HFFc6 (cell line): ENCODE data around the gene SEMA4D. TPM values are rescaled to one million over a fixed set of nuclear protein-coding genes. Genes with fewer than 3 reads are reported as not detected.
A peak's percentile ranks its signal among the peaks of the same experiment; 100 is the strongest.

Experiments used
- DNase-seq: peaks from one replicate; pipeline ENCODE4 v3.0.0-alpha.2; 2018
- H3K27ac Mint-ChIP-seq: 2 replicates; pipeline ENCODE4 v1.8.0; 2020; ENCODE audit warnings: mild to moderate bottlenecking, mixed read lengths
- H3K27me3 Mint-ChIP-seq: 2 replicates; pipeline ENCODE4 v1.8.0; 2021; ENCODE audit warnings: mild to moderate bottlenecking, moderate library complexity, mixed read lengths; ENCODE audit not compliant: insufficient read depth
- H3K36me3 Mint-ChIP-seq: 2 replicates; pipeline ENCODE4 v1.8.0; 2021; ENCODE audit warnings: low read depth, mixed read lengths
- H3K4me1 Mint-ChIP-seq: 2 replicates; pipeline ENCODE4 v1.8.0; 2020; ENCODE audit warnings: low read depth, mixed read lengths
- H3K4me3 Mint-ChIP-seq: 2 replicates; pipeline ENCODE4 v1.8.0; 2020; ENCODE audit warnings: mild to moderate bottlenecking, moderate library complexity, mixed read lengths
- H3K9me3 Mint-ChIP-seq: 2 replicates; pipeline ENCODE4 v1.8.0; 2020; ENCODE audit warnings: mild to moderate bottlenecking, mixed read lengths
- total RNA-seq, 6 experiments: library from RNA; stranded (reverse); fragmentation: NEBNext Ultra II Directional; extraction: Animal tissue kit (Norgen Biotek cat#: 25700); gene quantifications; 2 replicates in 1 of 6; 3 replicates in 5 of 6; pipeline ENCODE4 v1.2.3, GENCODE V29; 2021
- TF ChIP-seq, protein P1 (sequence below): fragments of 200-600 bp; sonication (generic); IDR thresholded peaks from 2 replicates; pipeline ENCODE4 v1.5.0; 2021; ENCODE audit warnings: antibody characterized with exemption, mild to moderate bottlenecking

Gene SEMA4D
- total RNA-seq, 6 experiments from 2014 or later: not detected

DNA sequence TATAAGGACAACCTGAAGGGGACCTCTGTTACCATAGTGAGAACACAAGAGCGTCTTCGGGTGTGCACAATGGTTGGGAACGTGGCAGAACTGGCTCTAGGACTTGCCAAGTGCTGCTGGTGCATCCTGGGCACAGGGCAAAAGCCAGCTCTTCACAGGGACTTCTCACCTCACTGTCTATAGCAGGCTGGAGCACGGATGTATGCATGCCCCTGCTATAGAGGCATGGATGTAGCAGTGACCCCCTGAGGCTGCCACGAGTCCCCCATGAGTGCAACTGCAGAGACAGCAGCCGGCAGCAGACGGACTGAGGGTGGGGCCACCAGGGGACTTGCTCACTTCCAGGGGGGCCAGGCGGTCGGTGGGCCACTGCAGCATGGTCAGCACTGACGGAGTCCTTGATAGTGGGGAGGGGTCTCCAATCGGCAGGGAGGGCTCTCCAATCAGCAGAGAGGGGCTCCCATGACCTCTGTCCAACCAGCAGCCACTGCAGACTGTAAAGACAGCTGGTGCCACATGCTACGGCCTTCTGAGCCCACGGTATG lies 64.9 kb downstream of the SEMA4D start:
- H3K9me3 Mint-ChIP-seq: no peaks in the 10 kb centered on the region; the same call in 1 of the 2 replicates
- H3K27me3 Mint-ChIP-seq: peaks cover 11% of the 10 kb centered on the region; the same call in 1 of the 2 replicates
- no peak for DNase-seq
- no peak overlapping the region for H3K27ac Mint-ChIP-seq
- H3K4me1 Mint-ChIP-seq: no peaks in the 10 kb centered on the region
- no peak overlapping the region for H3K4me3 Mint-ChIP-seq
- no peaks in the 10 kb centered on the region for H3K36me3 Mint-ChIP-seq
- TF ChIP-seq, protein P1, sequence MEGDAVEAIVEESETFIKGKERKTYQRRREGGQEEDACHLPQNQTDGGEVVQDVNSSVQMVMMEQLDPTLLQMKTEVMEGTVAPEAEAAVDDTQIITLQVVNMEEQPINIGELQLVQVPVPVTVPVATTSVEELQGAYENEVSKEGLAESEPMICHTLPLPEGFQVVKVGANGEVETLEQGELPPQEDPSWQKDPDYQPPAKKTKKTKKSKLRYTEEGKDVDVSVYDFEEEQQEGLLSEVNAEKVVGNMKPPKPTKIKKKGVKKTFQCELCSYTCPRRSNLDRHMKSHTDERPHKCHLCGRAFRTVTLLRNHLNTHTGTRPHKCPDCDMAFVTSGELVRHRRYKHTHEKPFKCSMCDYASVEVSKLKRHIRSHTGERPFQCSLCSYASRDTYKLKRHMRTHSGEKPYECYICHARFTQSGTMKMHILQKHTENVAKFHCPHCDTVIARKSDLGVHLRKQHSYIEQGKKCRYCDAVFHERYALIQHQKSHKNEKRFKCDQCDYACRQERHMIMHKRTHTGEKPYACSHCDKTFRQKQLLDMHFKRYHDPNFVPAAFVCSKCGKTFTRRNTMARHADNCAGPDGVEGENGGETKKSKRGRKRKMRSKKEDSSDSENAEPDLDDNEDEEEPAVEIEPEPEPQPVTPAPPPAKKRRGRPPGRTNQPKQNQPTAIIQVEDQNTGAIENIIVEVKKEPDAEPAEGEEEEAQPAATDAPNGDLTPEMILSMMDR: no peak

DNA sequence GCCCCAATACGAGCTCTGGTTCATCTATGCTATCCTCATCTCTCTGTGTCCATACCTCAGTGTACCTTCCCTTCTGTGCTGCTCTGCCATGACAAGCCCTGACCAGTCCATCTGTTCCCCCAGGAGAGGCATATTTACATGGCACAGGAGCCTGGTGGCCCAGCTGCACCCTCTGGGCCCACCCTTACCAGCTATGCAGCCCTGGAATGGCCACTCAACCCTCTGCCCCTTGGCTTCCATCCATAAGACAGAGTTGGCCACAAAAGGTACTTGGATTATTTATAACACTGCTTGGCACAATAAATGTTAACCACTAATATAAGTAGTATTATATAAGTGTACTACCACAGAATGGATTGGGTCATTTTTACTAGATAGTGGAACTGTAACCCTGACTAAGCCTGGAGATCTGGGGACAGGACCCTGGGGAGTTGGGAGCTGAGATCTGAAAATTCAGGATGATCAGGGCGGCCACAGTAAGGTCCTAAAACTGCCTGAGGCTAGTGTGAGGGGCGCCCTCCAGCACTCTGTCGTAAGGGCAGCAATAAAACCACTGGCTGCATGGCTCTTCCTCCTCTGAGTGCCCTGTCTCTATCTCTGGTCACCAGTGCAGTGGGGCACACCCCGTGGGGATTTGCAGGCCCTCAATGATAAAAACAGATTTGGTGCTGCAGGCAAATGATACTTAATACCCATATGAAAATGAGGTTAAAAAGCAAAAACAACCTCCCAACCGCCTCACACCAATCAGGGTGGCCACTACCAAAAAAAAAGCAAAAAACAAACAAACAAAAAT lies 65.8 kb downstream of the SEMA4D start:
- no peak overlapping the region for H3K27ac Mint-ChIP-seq
- peaks cover 8% of the 10 kb centered on the region for H3K27me3 Mint-ChIP-seq
- TF ChIP-seq, protein P1: no peak
- H3K36me3 Mint-ChIP-seq: no peaks in the 10 kb centered on the region
- DNase-seq: no peak
- H3K4me1 Mint-ChIP-seq: no peaks in the 10 kb centered on the region
- H3K4me3 Mint-ChIP-seq: no peak overlapping the region
- H3K9me3 Mint-ChIP-seq: no peaks in the 10 kb centered on the region

DNA sequence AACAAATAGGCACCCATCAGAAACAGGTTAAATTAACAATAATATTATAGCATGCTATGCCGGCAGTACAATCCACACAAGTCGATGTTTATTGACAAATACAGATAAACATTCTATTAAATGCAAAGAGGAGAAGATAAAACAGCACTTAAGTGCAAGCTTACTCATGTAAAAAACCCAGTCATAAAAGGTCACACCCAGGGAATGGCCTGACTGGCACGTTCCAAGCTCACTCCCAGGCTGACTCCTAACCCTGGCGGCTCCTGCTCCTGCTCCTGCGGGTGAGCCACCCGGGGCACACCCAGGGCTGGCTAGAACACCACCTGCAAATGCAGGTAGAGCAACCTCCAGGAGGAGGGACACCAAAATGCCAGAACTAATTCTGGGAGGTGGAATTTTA lies 66.9 kb downstream of the SEMA4D start:
- peaks cover 12% of the 10 kb centered on the region for H3K27me3 Mint-ChIP-seq
- TF ChIP-seq, protein P1: no peak
- H3K36me3 Mint-ChIP-seq: no peaks in the 10 kb centered on the region
- no peaks in the 10 kb centered on the region for H3K4me1 Mint-ChIP-seq
- no peaks in the 10 kb centered on the region; the same call in 1 of the 2 replicates for H3K9me3 Mint-ChIP-seq
- no peak overlapping the region for H3K27ac Mint-ChIP-seq
- no peak overlapping the region for H3K4me3 Mint-ChIP-seq
- DNase-seq: no peak

DNA sequence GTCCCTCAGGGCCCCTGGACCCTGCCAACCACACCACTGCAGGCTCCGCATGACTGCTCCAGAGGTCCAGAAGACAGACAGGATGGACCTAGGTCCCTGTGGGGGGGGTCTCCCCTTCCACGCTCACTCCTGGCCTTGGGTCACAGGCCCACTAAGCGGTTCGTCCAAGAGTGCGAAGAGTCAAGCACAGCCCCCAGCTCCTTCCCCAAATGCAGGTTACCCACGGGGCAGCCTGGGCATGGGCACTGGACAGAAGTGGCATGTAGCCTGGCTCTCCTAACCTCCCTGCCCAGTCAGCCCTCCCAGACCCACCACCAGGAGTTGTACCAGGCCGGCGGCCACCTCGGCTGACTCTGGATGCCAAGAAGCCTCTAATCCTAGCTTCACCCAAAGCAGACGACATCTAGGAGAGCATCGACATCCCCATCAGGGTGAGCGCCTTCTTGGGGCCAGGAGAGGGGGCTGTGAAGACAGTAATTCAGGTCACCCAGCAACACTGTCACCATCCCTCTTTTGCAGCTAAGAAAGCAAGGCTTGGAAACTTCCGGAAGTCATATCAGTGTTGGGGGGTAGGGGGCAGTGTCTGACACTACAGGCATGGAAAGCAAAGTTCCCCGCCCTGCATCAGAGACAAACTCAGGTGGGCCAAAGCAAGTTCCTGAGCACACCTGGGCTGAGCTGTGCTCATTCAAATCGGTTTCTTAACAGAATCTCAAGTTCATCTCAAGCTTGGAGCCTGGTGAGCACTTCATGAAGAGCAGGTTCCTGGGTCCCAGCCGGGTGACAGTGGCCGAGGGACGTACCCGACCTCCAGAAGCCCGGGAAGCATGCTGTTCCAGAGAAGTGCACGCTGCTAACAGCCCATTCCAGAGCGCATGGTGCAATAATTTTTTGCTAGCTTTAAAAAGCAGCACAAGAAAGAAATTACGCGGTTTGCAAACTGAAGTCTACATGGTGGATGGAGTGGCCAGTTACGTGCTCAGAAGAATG lies 68.7 kb downstream of the SEMA4D start:
- Mint-ChIP-seq H3K27me3 (peaks cover 10% of the 10 kb centered on the region), H3K4me1 (no peaks in the 10 kb centered on the region), H3K4me3 (no peak overlapping the region)

DNA sequence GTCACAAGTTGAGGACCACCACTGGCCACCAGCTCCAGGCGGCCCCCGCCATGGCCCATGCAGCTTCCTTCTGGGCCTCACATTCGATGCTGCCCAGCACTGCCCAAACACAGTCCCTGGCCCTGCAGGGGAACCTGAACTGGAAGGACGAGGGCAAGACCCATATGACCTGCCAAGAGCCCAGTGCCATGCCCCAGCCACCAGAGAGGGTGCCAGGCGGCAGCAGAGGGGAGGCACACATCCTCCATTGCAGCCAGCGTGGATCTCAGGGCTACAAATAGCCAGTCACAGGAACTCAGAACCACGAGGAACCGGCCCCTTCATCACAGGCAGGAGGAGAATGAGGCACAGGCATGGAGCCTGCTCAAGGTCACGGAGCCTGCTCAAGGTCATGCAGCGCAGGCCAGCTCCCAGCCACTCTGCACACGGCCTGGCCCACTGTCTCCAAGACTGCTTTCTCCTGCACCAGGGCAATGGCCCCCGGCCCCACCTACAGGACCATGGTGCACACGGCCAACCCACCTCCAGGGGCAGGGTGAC lies 69.6 kb downstream of the SEMA4D start:
- no peak for DNase-seq
- no peak overlapping the region for H3K4me3 Mint-ChIP-seq
- peaks cover 8% of the 10 kb centered on the region for H3K27me3 Mint-ChIP-seq
- no peak overlapping the region for H3K27ac Mint-ChIP-seq
- H3K4me1 Mint-ChIP-seq: no peaks in the 10 kb centered on the region
- no peaks in the 10 kb centered on the region for H3K36me3 Mint-ChIP-seq
- TF ChIP-seq, protein P1: no peak
- no peaks in the 10 kb centered on the region; the same call in 1 of the 2 replicates for H3K9me3 Mint-ChIP-seq

More for the DNA sequence above, 68.7 kb downstream of the SEMA4D start:
- no peaks in the 10 kb centered on the region for H3K36me3 Mint-ChIP-seq
- DNase-seq: no peak
- TF ChIP-seq, protein P1: peak; percentile 41
- H3K9me3 Mint-ChIP-seq: no peaks in the 10 kb centered on the region; the same call in 1 of the 2 replicates
- no peak overlapping the region for H3K27ac Mint-ChIP-seq
